IPS-18c (cell line): ENCODE results near the gene TXNL1.
"Not testable (repeated sequence)": the region's sequence is repeated elsewhere in the genome, so short reads cannot be mapped to it uniquely, and the experiment has no call there.

Experiments
- H3K4me3 ChIP-seq: 2 replicates; pipeline ENCODE4 v1.7.0; 2013; ENCODE audit warnings: low read depth, mild to moderate bottlenecking, low read length, moderate library complexity; ENCODE audit not compliant: insufficient read depth
- H3K9me3 ChIP-seq: one replicate; pipeline ENCODE4 v1.6.1; 2013; ENCODE audit warnings: mild to moderate bottlenecking, low read length, moderate library complexity; ENCODE audit not compliant: control insufficient read depth, insufficient read depth

The TXNL1 gene

GRCh38 chr18:56638232-56639103 lies at the start of gene TXNL1:
TSS of gene TXNL1 (minus strand) at chr18:56638592. CDS start at chr18:56638440, 152 bp downstream.
- no peaks in the 10 kb centered on the region for H3K9me3 ChIP-seq
- H3K4me3 ChIP-seq, result peak within 1 kb of the TSS; percentile 99

GRCh38 chr18:56684277-56684676 lies 45.9 kb upstream of the TXNL1 start:
- Histone ChIP-seq H3K9me3 (no peaks in the 10 kb centered on the region), H3K4me3 (no peak overlapping the region)

GRCh38 chr18:56678836-56679565 lies 40.6 kb upstream of the TXNL1 start:
- Histone ChIP-seq H3K4me3 (no peak overlapping the region), H3K9me3 (no peaks in the 10 kb centered on the region)

- Histone ChIP-seq H3K9me3 (no peaks in the 10 kb centered on the region), H3K4me3 (no peak overlapping the region)
These were observed 38.2 kb upstream of the TXNL1 start for GRCh38 chr18:56676639-56677038.

- no peaks in the 10 kb centered on the region for H3K9me3 ChIP-seq
- H3K4me3 ChIP-seq, result no peak overlapping the region
These were observed 34.6 kb upstream of the TXNL1 start for GRCh38 chr18:56672981-56673380.

GRCh38 chr18:56672391-56672790 lies 34.0 kb upstream of the TXNL1 start:
- Histone ChIP-seq H3K9me3 (no peaks in the 10 kb centered on the region), H3K4me3 (no peak overlapping the region)

- Histone ChIP-seq H3K4me3 (no peak overlapping the region), H3K9me3 (no peaks in the 10 kb centered on the region)
These were observed 24.5 kb upstream of the TXNL1 start for GRCh38 chr18:56662902-56663301.

GRCh38 chr18:56662502-56662901 lies 24.1 kb upstream of the TXNL1 start:
- H3K9me3 ChIP-seq, result no peaks in the 10 kb centered on the region
- no peak overlapping the region for H3K4me3 ChIP-seq

- Histone ChIP-seq H3K9me3 (no peaks in the 10 kb centered on the region), H3K4me3 (no peak overlapping the region)
These were observed 23.6 kb upstream of the TXNL1 start for GRCh38 chr18:56662063-56662408.

GRCh38 chr18:56661360-56662062 lies 23.1 kb upstream of the TXNL1 start:
- Histone ChIP-seq H3K9me3 (no peaks in the 10 kb centered on the region), H3K4me3 (no peak overlapping the region)

GRCh38 chr18:56660655-56661054 lies 22.3 kb upstream of the TXNL1 start:
- Histone ChIP-seq H3K4me3 (no peak overlapping the region), H3K9me3 (no peaks in the 10 kb centered on the region)

GRCh38 chr18:56659111-56659510 lies 20.7 kb upstream of the TXNL1 start:
- Histone ChIP-seq H3K4me3 (no peak overlapping the region), H3K9me3 (no peaks in the 10 kb centered on the region)

GRCh38 chr18:56658261-56658660 lies 19.9 kb upstream of the TXNL1 start:
- no peak overlapping the region for H3K4me3 ChIP-seq
- no peaks in the 10 kb centered on the region for H3K9me3 ChIP-seq

GRCh38 chr18:56654280-56654679 lies 15.9 kb upstream of the TXNL1 start:
- not testable (repeated sequence) for H3K9me3 ChIP-seq, H3K4me3 ChIP-seq

GRCh38 chr18:56652802-56653201 lies 14.4 kb upstream of the TXNL1 start:
- no peaks in the 10 kb centered on the region for H3K9me3 ChIP-seq
- no peak overlapping the region for H3K4me3 ChIP-seq

- peak overlapping the region; percentile 78 for H3K4me3 ChIP-seq
- no peaks in the 10 kb centered on the region for H3K9me3 ChIP-seq
These were observed 13.3 kb upstream of the TXNL1 start for GRCh38 chr18:56651771-56652092.

GRCh38 chr18:56650944-56651770 lies 12.8 kb upstream of the TXNL1 start, which contains the start of gene WDR7:
TSS of gene WDR7 (plus strand) at chr18:56651359. CDS start at chr18:56672516, 21,157 bp downstream.
- Histone ChIP-seq H3K4me3 (peak within 1 kb of the TSS; percentile 78), H3K9me3 (no peaks in the 10 kb centered on the region)
